RWPE1 (cell line): ENCODE measurements around the gene FBXW4.

Experiments used
- CTCF ChIA-PET: fragments of 350-600 bp; sonication (Branson Sonifier 250); formaldehyde crosslinking; extraction: SDS; loops from one replicate; lab custom pipeline; 2021; lab: Yijun Ruan, JAX
- POLR2A ChIA-PET: fragments of 400-600 bp; formaldehyde crosslinking; extraction: SDS; loops from one replicate; lab custom pipeline; 2020; ENCODE audit warnings: antibody characterized with exemption; ENCODE audit not compliant: low non-redundant PET; lab: Yijun Ruan, JAX
- DNase-seq: peaks from one replicate; pipeline ENCODE4 v3.0.0; 2012; ENCODE audit warnings: low spot score
- H3K27ac ChIP-seq: fragments of 450-650 bp; 2 replicates; pipeline ENCODE4 v1.5.1; 2017
- TF ChIP-seq, protein P1 (sequence below): fragments of 450-650 bp; conservative IDR thresholded peaks from 2 replicates; pipeline ENCODE4 v1.5.1; 2017; ENCODE audit warnings: low read depth, mild to moderate bottlenecking

FBXW4 gene

GRCh38 chr10:101575091-101575490, 119.9 kb downstream of the FBXW4 start:
- TF ChIP-seq, protein P1, sequence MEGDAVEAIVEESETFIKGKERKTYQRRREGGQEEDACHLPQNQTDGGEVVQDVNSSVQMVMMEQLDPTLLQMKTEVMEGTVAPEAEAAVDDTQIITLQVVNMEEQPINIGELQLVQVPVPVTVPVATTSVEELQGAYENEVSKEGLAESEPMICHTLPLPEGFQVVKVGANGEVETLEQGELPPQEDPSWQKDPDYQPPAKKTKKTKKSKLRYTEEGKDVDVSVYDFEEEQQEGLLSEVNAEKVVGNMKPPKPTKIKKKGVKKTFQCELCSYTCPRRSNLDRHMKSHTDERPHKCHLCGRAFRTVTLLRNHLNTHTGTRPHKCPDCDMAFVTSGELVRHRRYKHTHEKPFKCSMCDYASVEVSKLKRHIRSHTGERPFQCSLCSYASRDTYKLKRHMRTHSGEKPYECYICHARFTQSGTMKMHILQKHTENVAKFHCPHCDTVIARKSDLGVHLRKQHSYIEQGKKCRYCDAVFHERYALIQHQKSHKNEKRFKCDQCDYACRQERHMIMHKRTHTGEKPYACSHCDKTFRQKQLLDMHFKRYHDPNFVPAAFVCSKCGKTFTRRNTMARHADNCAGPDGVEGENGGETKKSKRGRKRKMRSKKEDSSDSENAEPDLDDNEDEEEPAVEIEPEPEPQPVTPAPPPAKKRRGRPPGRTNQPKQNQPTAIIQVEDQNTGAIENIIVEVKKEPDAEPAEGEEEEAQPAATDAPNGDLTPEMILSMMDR = no peak
- no peak overlapping the region for H3K27ac ChIP-seq
- DNase-seq = no peak
- ChIA-PET CTCF (no interaction called here), POLR2A (no interaction called here)

DNA sequence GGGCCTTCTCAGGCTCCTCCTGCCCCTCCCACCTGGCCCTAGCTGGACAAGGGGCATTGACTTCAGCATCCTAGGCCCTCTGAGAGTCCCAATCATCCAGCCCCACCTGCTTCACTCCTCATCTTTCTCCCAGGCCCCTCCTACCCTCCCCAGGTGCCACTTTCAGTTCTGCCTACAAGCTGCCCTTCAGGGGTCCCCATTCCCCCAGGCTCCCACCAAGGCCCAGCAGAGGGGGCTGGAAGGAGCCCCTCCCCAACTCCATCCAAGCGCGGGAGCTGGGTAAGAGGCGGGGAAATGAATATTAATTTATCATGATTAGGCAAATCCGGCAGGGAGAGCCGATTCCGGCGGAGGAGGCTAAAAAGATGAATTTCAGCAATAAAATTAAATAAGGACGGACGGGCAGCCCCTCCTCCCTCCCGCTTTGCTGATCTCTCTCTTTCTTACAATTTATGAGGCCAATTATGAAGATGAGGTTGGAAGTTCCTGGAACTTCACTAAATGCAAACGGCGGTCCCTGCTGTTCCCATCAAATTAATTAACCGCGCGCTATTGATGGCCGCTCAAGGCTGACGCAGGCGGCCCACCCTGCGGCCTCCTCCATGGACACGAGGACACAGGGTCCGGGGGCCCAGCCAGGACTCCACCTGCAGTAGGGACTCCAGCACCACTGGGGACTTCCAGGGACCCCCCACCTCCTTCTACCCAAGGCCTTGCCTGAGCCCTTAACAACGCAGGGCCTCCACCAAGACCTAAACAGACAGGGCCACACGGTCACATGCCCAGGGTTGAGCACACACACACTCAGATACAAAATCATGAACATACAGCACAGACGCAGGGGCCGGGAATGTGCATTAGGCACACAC, 120.9 kb downstream of the FBXW4 start:
- POLR2A ChIA-PET = no interaction called here
- TF ChIP-seq, protein P1 = no peak
- DNase-seq = no peak
- H3K27ac ChIP-seq = no peak overlapping the region
- CTCF ChIA-PET = interaction anchor here (0.6 kb wide), 1 partner anchor 360 kb away, joined by 3 read pairs; no protein-coding TSS in a partner anchor

DNA sequence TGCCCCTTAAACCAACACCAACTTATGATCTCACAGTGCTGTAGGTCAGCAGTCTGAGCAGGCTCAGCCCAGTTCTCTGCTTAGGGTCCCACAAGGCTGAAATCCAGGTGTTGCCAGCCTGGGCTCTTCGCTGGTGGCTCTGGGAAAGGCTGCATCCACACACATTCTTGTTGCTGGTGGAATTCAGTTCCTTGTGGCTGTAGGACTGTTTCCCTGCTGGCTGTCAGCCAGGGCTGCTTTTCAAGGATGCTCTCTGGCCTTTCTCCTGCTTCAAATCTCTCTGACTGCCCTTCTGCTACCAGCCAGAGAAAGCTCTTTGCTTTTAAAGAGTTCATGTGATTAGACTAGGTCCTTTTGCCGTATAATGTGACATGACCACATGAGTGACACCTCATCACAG, 122.2 kb downstream of the FBXW4 start:
- POLR2A ChIA-PET = no interaction called here
- TF ChIP-seq, protein P1 = no peak
- H3K27ac ChIP-seq = no peak overlapping the region
- CTCF ChIA-PET = interaction anchor here (1.4 kb wide), 1 partner anchor 208 kb away, joined by 4 read pairs; no protein-coding TSS in a partner anchor
- DNase-seq = no peak

DNA sequence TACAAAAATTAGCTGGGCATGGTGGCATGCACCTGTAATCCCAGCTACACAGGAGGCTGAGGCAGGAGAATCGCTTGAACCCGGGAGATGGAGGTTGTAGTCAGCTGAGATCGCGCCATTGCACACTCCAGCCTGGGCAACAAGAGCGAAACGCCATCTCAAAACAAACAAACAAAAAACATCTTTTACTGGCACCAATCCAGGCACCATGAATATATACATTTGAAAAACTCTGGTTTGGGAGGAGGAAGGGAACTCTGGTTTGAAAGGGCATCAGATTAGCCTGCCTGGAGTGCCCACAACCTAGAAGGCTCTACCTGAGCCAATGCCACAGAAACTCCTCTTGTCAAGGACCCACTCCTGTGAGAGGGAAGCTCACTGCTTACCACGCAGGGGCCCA, 122.8 kb downstream of the FBXW4 start:
- ChIA-PET CTCF (interaction anchor here (1.4 to 3.3 kb wide), 4 partner anchors 8 to 358 kb away, joined by 4 to 43 read pairs (median 24); no protein-coding TSS in a partner anchor), POLR2A (no interaction called here)
- H3K27ac ChIP-seq = no peak overlapping the region
- DNase-seq = no peak
- TF ChIP-seq, protein P1 = no peak

- H3K27ac ChIP-seq = no peak overlapping the region
- ChIA-PET CTCF (interaction anchor here (0.7 to 3.3 kb wide), 12 partner anchors 9 to 1993 kb away, joined by 3 to 43 read pairs (median 4); no protein-coding TSS in a partner anchor), POLR2A (no interaction called here)
- TF ChIP-seq, protein P1 = no peak
- DNase-seq = no peak
These were observed 123.6 kb downstream of the FBXW4 start for GRCh38 chr10:101571271-101571925.
